ACHN (cell line): ENCODE measurements around the gene PEX26.
"Not testable (repeated sequence)": the region's sequence is repeated elsewhere in the genome, so short reads cannot be mapped to it uniquely, and the experiment has no call there.

Experiments
- DNase-seq: peaks from one replicate; pipeline ENCODE4 v3.0.0-alpha.2; 2015
- in situ Hi-C: cut with HindIII; loops from 2 replicates; pipeline ENCODE4 v1.10.0; 2017; ENCODE audit warnings: low sequenced_read_pairs, low pct_ligation_motif_present, low pct_unique_long_range_greater_than_20kb

Gene PEX26

DNA sequence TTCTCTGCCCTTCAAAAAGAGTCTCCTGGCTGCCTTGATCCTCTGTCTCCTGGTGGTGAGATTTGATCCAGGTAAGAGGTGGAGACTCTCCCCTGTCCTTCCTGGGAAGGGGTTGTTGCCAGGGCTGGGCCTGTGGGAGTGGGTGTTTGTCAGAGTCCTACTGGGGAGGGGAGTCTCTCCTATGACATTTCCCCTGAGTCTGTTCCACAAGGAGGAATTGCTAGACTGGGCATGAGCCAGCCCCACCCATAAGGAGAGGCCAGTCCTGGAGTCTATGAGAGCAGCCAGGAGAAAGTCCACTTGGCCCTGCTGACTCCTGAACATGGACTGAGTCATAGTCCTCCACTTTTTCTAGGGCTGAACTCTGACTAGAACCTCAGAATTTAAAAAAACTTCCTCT is 7.4 kb downstream of the PEX26 start:
- no peak for DNase-seq
- in situ Hi-C loops: no loop called here

DNA sequence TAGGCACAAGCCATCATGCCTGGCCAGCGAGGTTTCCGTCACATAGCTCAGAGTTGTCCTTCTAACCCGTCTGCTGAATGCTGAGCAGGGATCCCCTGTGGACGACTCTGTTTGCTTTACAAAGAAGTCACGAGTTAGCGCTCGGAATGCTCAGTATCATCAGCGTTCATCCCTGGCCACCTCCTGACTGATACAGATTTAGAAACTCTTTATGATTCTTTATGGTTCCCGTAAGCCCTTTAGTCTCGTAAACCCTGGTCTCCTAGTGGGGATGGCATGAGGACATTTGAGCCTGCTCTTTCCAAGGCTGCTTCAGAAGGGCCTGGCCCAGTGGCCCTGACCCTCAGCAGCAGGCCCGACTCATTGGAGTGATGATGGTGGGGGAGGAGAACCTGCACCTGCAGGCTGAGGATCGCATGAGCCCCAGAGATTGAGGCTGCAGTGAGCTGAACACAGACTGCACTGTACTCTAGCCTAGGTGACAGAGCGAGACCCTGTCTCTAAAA is 9.6 kb downstream of the PEX26 start:
- in situ Hi-C loops: no loop called here
- no peak for DNase-seq

DNA sequence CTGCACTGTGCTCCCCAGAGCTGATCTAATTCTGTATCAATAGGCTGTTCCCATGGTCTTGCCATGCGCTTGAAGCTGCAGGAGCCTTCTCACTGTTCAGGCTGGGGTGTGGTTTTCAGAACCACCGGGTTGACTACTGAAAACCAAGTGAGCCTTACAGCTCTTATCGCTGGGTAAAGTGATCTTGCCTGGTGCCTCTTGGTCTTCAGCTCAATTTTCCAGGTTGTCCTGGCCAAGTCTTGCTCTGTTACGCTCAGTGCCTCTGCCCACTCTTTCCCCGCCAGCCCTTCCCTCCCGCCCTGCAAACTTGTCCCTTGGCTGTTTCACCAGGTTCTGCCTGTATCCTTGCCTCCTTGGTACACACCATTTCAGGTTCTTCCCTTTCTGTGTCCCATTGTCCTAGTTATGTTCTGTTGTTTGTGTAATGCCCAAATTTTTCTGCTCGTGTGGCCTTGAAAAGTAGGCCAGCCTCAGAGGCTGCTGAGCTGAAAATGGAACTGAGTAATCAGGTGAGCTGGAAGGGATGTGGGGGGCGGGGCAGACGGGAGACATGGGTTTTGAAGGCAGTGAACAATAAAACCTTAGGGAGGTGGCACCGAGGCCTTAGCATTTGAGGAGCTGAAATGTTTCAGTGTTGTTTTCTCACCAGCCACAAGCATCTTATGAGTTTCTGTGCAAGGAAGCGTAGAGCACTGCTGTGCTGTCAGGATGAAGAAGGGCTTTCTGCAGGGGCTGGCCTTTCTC is 11.2 kb downstream of the PEX26 start:
- DNase-seq: no peak
- in situ Hi-C loops: no loop called here

DNA sequence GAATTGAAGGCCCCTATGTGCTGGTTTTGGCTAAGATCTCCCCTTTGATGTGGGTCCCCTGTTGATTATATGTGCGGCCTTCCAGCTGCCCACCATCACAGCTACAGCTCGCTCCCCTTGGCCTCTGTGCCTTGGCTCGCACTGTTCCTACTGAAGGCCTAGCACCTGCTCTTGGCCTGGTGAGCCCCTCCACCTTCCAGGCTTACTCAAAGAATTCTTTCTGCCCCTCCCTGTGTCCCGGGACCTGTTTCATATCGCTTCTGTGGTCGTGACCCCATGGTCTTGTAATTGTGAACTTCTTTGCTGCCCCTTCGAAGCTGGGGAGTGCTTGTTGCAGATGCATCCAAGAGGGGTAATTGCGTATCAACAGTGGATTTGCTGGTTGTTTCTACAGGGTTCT is 12.5 kb downstream of the PEX26 start:
- DNase-seq: no peak
- in situ Hi-C loops: no loop called here

DNA sequence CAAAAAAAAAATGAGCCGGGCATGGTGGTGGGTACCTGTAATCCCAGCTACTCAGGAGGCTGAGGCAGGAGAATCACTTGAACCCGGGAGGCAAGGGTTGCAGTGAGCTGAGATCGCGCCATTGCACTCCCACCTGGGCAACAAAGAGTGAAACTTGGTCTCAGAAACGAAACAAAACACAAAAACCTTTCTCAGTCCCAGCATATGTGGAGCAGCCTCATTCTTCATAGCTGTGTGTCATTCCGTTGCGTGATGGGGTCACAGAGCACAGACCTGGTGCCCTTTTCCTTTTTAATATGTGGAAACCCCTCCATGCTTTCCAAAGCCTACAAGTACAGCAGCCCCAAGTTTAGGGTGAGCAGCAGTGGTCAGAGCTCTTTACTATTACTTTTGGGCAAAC is 13.7 kb downstream of the PEX26 start:
- in situ Hi-C loops: no loop called here
- DNase-seq: no peak

DNA sequence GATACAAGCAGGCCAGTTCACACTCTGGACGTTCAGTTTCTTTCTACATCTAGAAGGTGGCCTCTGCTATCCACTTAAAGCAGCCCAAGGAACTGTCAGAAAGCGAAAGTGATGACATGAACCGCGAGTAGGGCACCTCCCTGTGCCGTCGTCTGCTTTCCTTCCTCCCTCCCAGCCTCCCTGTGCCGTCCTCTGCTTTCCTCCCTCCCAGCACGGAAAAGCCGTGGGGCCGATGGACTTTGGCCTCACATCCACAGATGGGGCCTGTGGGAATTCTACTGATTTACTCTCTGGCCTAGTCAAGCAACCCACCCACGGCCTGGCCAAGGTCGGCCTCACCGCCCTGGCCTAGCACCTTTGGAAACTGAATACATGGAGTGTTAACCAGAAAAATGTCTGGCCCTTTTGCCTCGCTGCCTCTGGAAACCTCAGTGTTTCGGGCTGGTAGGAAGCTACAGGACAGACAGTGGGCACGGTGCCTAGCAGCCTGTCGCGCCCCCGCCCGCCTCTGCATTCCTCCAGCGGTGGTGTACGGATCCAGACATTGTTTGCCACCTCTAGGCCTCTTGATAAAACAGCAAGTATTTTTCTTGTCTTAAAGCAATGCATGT is 14.2 kb downstream of the PEX26 start:
- DNase-seq: peak; percentile 80
- in situ Hi-C loops: no loop called here

DNA sequence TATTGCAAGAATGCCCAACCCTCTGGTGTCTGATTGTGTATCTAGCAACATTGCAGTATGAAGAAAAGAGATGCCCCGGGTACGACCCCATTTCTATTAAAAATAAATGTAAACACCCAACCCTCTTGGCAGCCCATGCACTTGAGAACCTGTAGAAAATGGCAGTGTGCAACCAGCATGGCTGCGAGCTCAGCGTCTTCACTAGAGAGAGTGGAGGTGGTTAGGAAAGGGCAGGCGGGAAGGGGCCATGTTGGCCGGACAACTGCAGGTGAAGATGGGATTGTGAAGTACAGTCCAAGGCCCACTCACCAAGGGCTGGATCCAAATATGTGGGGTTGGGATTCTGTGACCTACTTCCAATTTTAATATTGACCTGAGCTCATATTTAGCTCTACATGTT is 15.9 kb downstream of the PEX26 start:
- in situ Hi-C loops: no loop called here
- no peak for DNase-seq

DNA sequence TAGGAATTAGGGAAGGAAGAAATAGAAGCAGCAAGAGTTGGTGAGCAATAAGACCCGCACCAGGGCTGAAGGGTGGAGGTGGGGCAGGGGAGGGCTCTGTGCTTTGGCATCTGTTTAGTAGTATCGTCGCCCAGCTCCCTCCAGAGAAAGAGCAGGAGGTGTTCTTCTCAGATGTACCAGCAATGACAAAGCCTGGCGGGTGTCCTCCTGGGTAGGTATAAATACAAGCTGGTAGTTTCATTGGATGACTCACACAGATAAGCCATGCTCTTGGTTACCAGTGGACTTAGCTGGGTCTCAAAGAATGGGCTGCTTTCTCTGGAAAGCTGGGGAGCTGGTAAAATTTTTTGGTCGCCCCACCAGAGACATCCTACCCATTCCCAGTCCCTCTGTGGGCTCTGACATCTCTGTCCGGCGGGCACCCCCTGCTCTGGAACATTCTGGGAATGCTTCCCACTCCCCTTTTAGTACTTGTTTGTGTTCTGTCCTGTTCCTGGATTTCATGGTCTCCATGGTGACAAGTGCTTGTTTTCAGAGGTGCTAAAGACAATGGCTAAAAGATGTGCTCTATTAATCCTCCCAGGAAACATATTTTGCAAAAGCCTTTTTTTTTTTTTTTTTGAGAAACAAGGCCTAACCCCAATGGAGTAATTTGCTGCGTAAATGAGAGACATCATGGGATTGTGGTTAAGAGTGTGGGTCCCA is 17.5 kb downstream of the PEX26 start:
- in situ Hi-C loops: no loop called here
- no peak for DNase-seq

DNA sequence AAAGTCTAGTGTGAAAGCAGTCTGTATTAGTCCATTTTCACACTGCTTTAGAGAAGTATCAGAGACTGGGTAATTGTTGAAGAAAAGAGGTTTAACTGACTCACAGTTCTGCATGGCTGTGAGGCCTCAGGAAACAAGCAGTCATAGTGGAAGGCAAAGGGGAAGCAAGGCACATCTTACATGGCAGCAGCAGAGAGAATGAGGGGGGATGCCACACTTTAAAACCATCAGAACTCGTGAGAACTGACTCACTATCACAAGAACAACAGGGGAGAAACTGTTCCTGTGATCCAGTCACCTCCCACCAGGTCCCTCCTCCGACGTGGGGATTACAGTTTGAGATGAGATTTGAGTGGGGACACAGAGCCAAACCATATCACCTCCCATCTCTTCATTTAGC is 19.0 kb downstream of the PEX26 start:
- no peak for DNase-seq
- in situ Hi-C loops: no loop called here

DNA sequence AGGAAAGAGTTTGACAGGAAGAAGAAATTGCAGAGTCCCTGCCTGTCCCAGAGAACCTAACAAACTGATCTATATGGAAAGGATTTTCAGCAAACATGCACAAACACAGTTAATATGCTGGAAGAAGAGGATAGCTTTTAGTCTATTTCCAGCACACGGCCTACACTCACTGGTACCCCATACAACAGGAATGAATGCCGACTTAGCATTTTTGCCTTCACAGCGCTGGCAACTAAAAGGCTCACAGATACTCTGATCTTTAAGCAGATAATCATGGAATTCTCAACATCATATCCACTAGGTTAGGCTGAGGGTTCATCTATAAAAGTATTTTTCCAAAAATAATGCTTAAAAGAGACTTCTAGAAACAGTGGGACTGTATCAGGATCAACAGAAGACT is 23.0 kb downstream of the PEX26 start:
- in situ Hi-C loops: no loop called here
- DNase-seq: no peak

DNA sequence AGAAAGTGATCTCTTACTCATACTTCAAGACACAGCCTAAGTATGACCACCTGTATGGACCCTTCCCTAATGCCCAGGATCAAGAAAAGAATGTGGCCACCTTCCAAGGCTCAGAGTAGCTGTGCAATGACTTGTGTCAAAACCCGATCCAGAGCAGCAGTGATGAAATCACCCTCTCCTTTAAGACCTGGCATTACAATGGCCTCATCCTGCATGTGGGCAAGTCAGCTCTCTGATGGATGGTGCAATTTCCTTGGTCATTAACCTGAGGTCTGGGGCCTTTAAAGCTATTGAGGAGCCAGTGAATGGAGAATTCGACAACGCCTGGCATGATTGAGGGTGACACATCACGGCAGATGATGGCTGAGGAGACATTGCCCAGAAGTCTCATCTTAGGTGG is 23.7 kb downstream of the PEX26 start:
- DNase-seq: no peak
- in situ Hi-C loops: no loop called here

DNA sequence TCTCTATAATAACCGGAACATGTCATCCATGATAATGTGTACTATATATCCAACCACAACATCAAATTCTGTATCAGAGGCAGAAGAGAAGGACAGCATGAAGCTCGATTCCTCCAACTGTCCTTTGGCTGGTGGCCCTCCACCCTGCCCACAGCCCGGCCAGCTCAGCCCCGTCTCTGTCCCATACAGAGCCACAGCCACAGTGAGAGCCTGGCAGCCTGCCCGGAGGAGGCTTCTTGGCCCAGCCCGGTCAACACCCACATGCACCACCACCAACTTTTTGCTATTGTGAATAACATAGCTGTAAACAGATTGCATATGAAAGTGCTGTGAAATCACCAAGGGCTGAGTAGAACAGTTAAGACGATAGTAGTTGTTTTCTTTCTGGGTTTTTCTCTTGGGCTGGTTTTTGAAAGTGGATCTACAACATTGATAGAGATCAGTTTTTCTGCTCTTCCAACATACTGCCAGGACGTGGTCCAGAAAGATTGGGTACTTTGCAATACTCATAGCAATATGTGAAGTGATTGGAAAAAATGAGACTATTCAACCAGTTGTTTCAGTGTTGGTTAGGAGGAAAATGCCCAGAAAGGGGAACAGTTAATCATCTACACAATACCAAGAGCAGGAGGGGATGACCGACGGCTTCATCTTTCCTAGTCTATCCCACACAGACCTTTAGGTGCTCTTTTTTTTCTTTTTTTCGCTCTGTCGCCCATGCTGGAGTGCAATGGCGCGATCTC is 25.9 kb downstream of the PEX26 start:
- in situ Hi-C loops: no loop called here
- DNase-seq: peak; percentile 18

DNA sequence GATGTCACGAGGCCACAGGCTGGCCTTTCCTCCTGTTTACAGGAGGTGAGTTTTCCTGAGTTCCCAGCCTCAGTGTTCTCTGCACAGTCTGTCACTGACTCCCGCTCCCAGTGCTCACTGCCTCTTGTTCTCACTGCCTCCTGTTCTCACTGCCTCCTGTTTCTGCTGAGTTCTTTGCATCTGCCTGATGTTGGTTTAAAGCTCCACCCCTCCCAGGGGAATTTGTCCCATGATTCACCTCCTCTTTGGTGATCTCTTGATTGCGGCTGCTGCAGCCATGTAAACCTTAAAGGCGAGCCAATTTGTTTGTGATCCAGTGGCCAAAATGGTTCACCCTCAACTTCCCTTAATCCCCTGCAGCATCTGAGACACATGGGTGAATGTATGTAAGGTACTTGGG is 26.8 kb downstream of the PEX26 start:
- in situ Hi-C loops: no loop called here
- no peak for DNase-seq

DNA sequence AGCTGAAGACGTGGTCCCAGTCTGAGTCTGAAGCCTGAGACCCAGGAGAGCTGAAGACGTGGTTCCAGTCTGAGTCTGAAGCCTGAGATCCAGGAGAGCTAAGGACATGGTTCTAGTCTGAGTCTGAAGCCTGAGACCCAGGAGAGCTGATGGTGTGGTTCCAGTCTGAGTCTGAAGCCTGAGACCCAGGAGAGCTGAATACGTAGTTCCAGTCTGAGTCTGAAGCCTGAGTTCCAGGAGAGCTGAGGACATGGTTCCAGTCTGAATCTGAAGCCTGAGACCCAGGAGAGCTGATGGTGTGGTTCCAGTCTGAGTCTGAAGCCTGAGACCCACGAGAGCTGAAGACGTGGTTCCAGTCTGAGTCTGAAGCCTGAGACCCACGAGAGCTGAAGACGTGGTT is 28.2 kb downstream of the PEX26 start:
- DNase-seq, in situ Hi-C loops: not testable (repeated sequence)

DNA sequence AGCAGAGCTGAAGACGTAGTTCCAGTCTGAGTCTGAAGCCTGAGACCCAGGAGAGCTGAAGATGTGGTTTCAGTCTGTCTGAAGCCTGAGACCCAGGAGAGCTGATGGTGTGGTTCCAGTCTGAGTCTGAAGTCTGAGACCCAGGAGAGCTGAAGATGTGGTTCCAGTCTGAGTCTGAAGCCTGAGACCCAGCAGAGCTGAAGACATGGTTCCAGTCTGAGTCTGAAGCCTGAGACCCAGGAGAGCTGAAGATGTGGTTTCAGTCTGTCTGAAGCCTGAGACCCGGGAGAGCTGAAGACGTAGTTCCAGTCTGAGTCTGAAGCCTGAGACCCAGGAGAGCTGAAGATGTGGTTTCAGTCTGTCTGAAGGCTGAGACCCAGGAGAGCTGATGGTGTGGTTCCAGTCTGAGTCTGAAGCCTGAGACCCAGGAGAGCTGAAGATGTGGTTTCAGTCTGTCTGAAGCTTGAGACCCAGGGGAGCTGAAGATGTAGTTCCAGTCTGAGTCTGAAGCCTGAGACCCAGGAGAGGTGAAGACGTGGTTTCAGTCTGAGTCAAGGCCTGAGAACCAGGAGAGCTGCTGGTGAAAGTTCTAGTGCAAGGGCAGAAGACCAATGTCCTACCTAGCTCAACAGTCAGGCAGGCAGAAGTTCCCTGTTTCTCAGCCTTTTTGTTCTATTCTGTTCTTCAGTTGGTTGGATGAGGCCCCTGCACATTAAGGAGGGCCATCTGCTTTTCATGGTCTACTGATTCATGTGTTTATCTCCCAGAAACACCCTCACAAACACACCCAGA is 29.0 kb downstream of the PEX26 start:
- in situ Hi-C loops, DNase-seq: not testable (repeated sequence)

DNA sequence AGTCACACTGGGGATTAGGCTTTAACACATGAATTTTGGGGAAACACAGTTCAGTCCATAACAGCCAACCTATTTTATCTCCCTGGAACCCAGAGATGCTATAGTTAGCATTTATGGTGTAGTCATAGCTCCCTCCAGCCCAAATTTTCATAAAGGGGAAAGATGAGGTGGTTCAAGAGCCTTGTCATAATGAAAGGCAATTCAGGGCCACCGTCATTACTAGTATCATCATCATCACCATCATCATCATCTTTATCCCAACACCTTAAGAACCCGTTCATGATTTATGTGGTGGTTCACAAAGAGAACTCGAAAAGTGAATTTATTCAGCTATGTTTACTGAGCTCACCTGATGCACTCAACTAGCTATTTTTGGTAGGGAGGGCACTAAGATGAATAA is 30.4 kb downstream of the PEX26 start:
- no peak for DNase-seq
- in situ Hi-C loops: no loop called here

DNA sequence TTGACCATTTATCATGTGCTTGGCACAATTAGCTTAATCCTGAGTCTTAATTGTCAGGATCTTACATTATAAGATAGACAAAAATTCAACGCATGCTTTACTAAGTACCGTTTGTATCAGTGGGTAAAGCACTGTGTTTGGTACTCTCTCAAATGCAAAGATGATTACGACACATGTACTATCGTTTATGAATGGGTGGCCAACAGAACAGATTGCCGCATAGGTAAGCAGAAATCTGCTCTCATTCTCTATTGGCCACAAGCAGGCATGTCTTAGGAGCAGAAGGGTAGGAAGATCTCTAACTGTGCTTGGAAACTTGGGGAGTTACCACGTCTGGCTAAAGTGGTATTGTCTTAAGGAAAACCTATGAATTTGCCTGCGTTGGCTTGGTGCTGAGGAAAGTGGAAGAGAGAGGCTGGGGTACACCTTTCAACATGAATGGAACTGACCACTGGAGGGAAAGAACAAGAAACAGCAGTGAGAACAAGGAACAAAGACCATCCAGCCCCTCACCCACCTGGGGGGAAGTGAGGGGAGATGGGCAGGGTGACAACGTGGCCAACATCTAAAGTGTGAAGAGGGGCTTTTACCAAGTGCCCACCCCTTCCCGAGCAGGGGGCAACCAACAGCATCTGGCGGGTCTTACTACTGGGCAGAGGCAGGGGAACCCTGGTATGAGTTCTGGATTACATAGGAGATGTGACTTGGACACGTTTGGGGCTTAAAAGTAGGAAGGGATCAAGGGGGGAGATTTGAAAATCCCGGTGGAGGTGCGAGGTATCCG is 31.8 kb downstream of the PEX26 start:
- in situ Hi-C loops: no loop called here
- DNase-seq: no peak
